Neural progenitor cell (in vitro differentiated cells): ENCODE data around the gene GP9. TPM values are rescaled to one million over a fixed set of nuclear protein-coding genes. Genes with fewer than 3 reads are reported as not detected.

Source experiments
- DNase-seq: peaks from one replicate; pipeline ENCODE4 v3.0.0-alpha.2; 2016; ENCODE audit warnings: low spot score
- H2AFZ ChIP-seq: fragments of 200-600 bp; sonication (generic); replicated peaks from 2 replicates; pipeline ENCODE4 v1.6.1; 2016; ENCODE audit warnings: antibody characterized with exemption
- H3F3A ChIP-seq: fragments of 200-600 bp; sonication (generic); 2 replicates; pipeline ENCODE4 v1.6.1; 2016; ENCODE audit warnings: antibody characterized with exemption, low read depth
- H3K27ac ChIP-seq: fragments of 200-600 bp; sonication (generic); 2 replicates; pipeline ENCODE4 v1.5.1; 2016; ENCODE audit warnings: mild to moderate bottlenecking
- H3K27me3 ChIP-seq: fragments of 200-600 bp; sonication (generic); 2 replicates; pipeline ENCODE4 v1.6.1; 2016; ENCODE audit warnings: mild to moderate bottlenecking, moderate library complexity
- H3K36me3 ChIP-seq: fragments of 200-600 bp; sonication (generic); 2 replicates; pipeline ENCODE4 v1.5.1; 2016
- H3K4me1 ChIP-seq: fragments of 200-600 bp; sonication (generic); 2 replicates; pipeline ENCODE4 v1.6.1; 2016; ENCODE audit warnings: mixed run types
- H3K4me2 ChIP-seq: fragments of 200-600 bp; sonication (generic); 2 replicates; pipeline ENCODE4 v1.6.1; 2016
- H3K4me3 ChIP-seq: fragments of 200-600 bp; sonication (generic); 2 replicates; pipeline ENCODE4 v1.5.1; 2016
- H3K79me2 ChIP-seq: fragments of 200-600 bp; sonication (generic); 2 replicates; pipeline ENCODE4 v1.6.1; 2016; ENCODE audit warnings: low read depth
- H3K9ac ChIP-seq: fragments of 200-600 bp; sonication (generic); 2 replicates; pipeline ENCODE4 v1.6.1; 2016
- H3K9me3 ChIP-seq: fragments of 200-600 bp; sonication (generic); 2 replicates; pipeline ENCODE4 v1.5.1; 2016; ENCODE audit warnings: low read depth
- H4K20me1 ChIP-seq: fragments of 200-600 bp; sonication (generic); 2 replicates; pipeline ENCODE4 v1.6.1; 2016; ENCODE audit warnings: low read depth
- H3K27ac Mint-ChIP-seq: 3 replicates; pipeline ENCODE4 v1.8.0; 2021; ENCODE audit warnings: mixed read lengths
- H3K27me3 Mint-ChIP-seq: 2 replicates; pipeline ENCODE4 v1.8.0; 2022; ENCODE audit warnings: low read depth, mild to moderate bottlenecking, inconsistent platforms, moderate library complexity, mixed read lengths; ENCODE audit not compliant: insufficient read depth
- H3K36me3 Mint-ChIP-seq: 3 replicates; pipeline ENCODE4 v1.8.0; 2021; ENCODE audit warnings: mixed read lengths
- H3K4me1 Mint-ChIP-seq: 3 replicates; pipeline ENCODE4 v1.8.0; 2021; ENCODE audit warnings: mixed read lengths
- H3K4me3 Mint-ChIP-seq: 3 replicates; pipeline ENCODE4 v1.8.0; 2021; ENCODE audit warnings: mild to moderate bottlenecking, moderate library complexity, mixed read lengths
- H3K9me3 Mint-ChIP-seq: 3 replicates; pipeline ENCODE4 v1.8.0; 2020; ENCODE audit warnings: mixed read lengths
- CTCF ChIP-seq: fragments of 200-600 bp; sonication (generic); IDR thresholded peaks from 2 replicates; pipeline ENCODE4 v1.5.1; 2017; ENCODE audit warnings: antibody characterized with exemption, mild to moderate bottlenecking
- EZH2 ChIP-seq: fragments of 200-600 bp; sonication (generic); IDR thresholded peaks from 2 replicates; pipeline ENCODE4 v1.6.1; 2017; ENCODE audit warnings: antibody characterized with exemption, mild to moderate bottlenecking, moderate library complexity
- EZH2phosphoT487 ChIP-seq: fragments of 200-600 bp; sonication (generic); IDR thresholded peaks from 2 replicates; pipeline ENCODE4 v1.6.1; 2017; ENCODE audit warnings: antibody characterized with exemption
- total RNA-seq: library from RNA; depleted of rRNA; stranded (reverse); fragments of >200 nt; gene quantifications from 2 replicates; pipeline ENCODE4 v1.2.3, GENCODE V29; 2015; ENCODE audit warnings: low replicate concordance

The GP9 gene
- total RNA-seq, 1 donor from 2014 or later = not detected

- H2AFZ ChIP-seq = no peak overlapping the region
- Mint-ChIP-seq H3K27ac (peak overlapping the region; percentile 84), H3K4me1 (peaks cover 35% of the 10 kb centered on the region), H3K27me3 (peaks cover 4% of the 10 kb centered on the region), H3K36me3 (peaks cover 26% of the 10 kb centered on the region), H3K9me3 (peaks cover 2% of the 10 kb centered on the region), H3K4me3 (no peak overlapping the region)
- H3F3A ChIP-seq = peaks cover 7% of the 10 kb centered on the region
- H3K79me2 ChIP-seq = no peaks in the 10 kb centered on the region
- TF ChIP-seq CTCF = no peak
- no peak for TF ChIP-seq EZH2phosphoT487
- no peak for TF ChIP-seq EZH2
- no peak overlapping the region for H3K27ac ChIP-seq
- peaks cover 12% of the 10 kb centered on the region for H3K4me1 ChIP-seq
- H3K9ac ChIP-seq = no peak overlapping the region
- H3K36me3 ChIP-seq = no peaks in the 10 kb centered on the region
- no peak for DNase-seq
- no peaks in the 10 kb centered on the region for H3K27me3 ChIP-seq
- H3K4me3 ChIP-seq = no peak overlapping the region
- H3K9me3 ChIP-seq = no peaks in the 10 kb centered on the region
- H3K4me2 ChIP-seq = no peak overlapping the region
- no peaks in the 10 kb centered on the region for H4K20me1 ChIP-seq
Observed at GRCh38 chr3:129018751-129019150, 41.8 kb upstream of the GP9 start.

- peaks cover 7% of the 10 kb centered on the region for H3F3A ChIP-seq
- H3K4me3 ChIP-seq = no peak overlapping the region
- peaks cover 2% of the 10 kb centered on the region for H3K9me3 Mint-ChIP-seq
- H3K9ac ChIP-seq = no peak overlapping the region
- no peak overlapping the region for H3K27ac Mint-ChIP-seq
- DNase-seq = no peak
- peaks cover 28% of the 10 kb centered on the region for H3K36me3 Mint-ChIP-seq
- peaks cover 12% of the 10 kb centered on the region for H3K4me1 ChIP-seq
- no peak overlapping the region for H3K4me2 ChIP-seq
- no peaks in the 10 kb centered on the region for H3K9me3 ChIP-seq
- H2AFZ ChIP-seq = no peak overlapping the region
- H3K27me3 Mint-ChIP-seq = peaks cover 3% of the 10 kb centered on the region
- H3K79me2 ChIP-seq = no peaks in the 10 kb centered on the region
- no peaks in the 10 kb centered on the region for H3K27me3 ChIP-seq
- TF ChIP-seq CTCF (no peak), EZH2 (no peak), EZH2phosphoT487 (no peak)
- no peaks in the 10 kb centered on the region for H4K20me1 ChIP-seq
- H3K4me1 Mint-ChIP-seq = peaks cover 35% of the 10 kb centered on the region
- no peaks in the 10 kb centered on the region for H3K36me3 ChIP-seq
- no peak overlapping the region for H3K4me3 Mint-ChIP-seq
- H3K27ac ChIP-seq = no peak overlapping the region
Observed at GRCh38 chr3:129019266-129019665, 41.3 kb upstream of the GP9 start.

GRCh38 chr3:129020691-129021090 lies 39.9 kb upstream of the GP9 start:
- Mint-ChIP-seq H3K27ac (no peak overlapping the region), H3K4me1 (peaks cover 37% of the 10 kb centered on the region), H3K27me3 (peaks cover 2% of the 10 kb centered on the region), H3K4me3 (no peak overlapping the region), H3K9me3 (peaks cover 2% of the 10 kb centered on the region), H3K36me3 (peaks cover 29% of the 10 kb centered on the region)
- no peak for TF ChIP-seq EZH2
- no peak for TF ChIP-seq CTCF
- no peak for TF ChIP-seq EZH2phosphoT487
- no peaks in the 10 kb centered on the region for H3K36me3 ChIP-seq
- H3K27ac ChIP-seq = no peak overlapping the region
- H2AFZ ChIP-seq = no peak overlapping the region
- no peak overlapping the region for H3K4me2 ChIP-seq
- H3K9me3 ChIP-seq = no peaks in the 10 kb centered on the region
- no peaks in the 10 kb centered on the region for H3K79me2 ChIP-seq
- DNase-seq = no peak
- no peak overlapping the region for H3K4me3 ChIP-seq
- no peak overlapping the region for H3K9ac ChIP-seq
- H3K4me1 ChIP-seq = peaks cover 12% of the 10 kb centered on the region
- peaks cover 9% of the 10 kb centered on the region for H3K27me3 ChIP-seq
- peaks cover 7% of the 10 kb centered on the region for H3F3A ChIP-seq
- H4K20me1 ChIP-seq = no peaks in the 10 kb centered on the region
